H1 (cell line): ENCODE data around the gene FSTL4.

ENCODE experiments used
- ASH2L ChIP-seq: fragments of 200-600, 300-600 bp; sonication (generic); IDR thresholded peaks from one replicate; pipeline ENCODE4 v1.7.1; 2017; ENCODE audit warnings: low read length
- CREB1 ChIP-seq: IDR thresholded peaks from 2 replicates; pipeline ENCODE4 v1.6.1; 2012; ENCODE audit warnings: inconsistent platforms
- EP300 ChIP-seq, 2 experiments: IDR thresholded peaks; 1 replicate in 1 of 2; 2 replicates in 1 of 2; pipeline ENCODE4 v1.6.1; 2011 to 2012; ENCODE audit warnings: low read depth in 2 of 2, low read length in 2 of 2, mild to moderate bottlenecking in 2 of 2, borderline replicate concordance in 1 of 2, inconsistent platforms in 1 of 2, moderate library complexity in 1 of 2
- POLR2A ChIP-seq, 2 experiments: IDR thresholded peaks; 1 replicate in 1 of 2; 2 replicates in 1 of 2; pipeline ENCODE4 v1.6.1; 2011; ENCODE audit warnings: low read depth in 2 of 2, low read length in 2 of 2, mild to moderate bottlenecking in 2 of 2; ENCODE audit errors: control extremely low read depth in 1 of 2
- TAF1 ChIP-seq: IDR thresholded peaks from 2 replicates; pipeline ENCODE4 v1.6.1; 2011; ENCODE audit warnings: mild to moderate bottlenecking, low read depth, low read length

- TF ChIP-seq ASH2L: no peak
- TF ChIP-seq EP300 (IDR thresholded peaks at IDR 0.05; ENCODE audit: borderline replicate concordance in 1 of 2, low read depth in 2 of 2, low read length in 2 of 2): no peak
- no peak for TF ChIP-seq TAF1
- no peak for TF ChIP-seq POLR2A (IDR thresholded peaks at IDR 0.05; ENCODE audit: control extremely low read depth in 1 of 2, low read depth in 2 of 2, low read length in 2 of 2)
- no peak for TF ChIP-seq CREB1
These were observed 298.3 kb downstream of the FSTL4 start for GRCh38 chr5:133314086-133314485.
